Measurements from ENCODE around the gene RPS6KL1.

GRCh38 chr14:74952180-74952665 is 29.2 kb upstream of the RPS6KL1 start:
- TF ChIP-seq POLR2A (IDR thresholded peaks at IDR 0.05) (no peak), CTCF (IDR thresholded peaks at IDR 0.05) (no peak)
